IPS DF 4.7 (cell line): ENCODE data around the gene LCN12.

Experiments
- DNase-seq: peaks from one replicate; pipeline ENCODE4 v3.0.0-alpha.2; 2013; ENCODE audit warnings: low spot score; ENCODE audit errors: extremely low read depth

LCN12 gene

GRCh38 chr9:136972743-136973142 lies 20.7 kb downstream of the LCN12 start:
- DNase-seq: no peak

- no peak for DNase-seq
Observed at GRCh38 chr9:136973618-136974617, 21.8 kb downstream of the LCN12 start.

GRCh38 chr9:136974817-136975535 lies 22.9 kb downstream of the LCN12 start:
- no peak for DNase-seq

GRCh38 chr9:136975644-136976043 lies 23.6 kb downstream of the LCN12 start:
- no peak for DNase-seq

- DNase-seq: no peak
Observed at GRCh38 chr9:136977223-136977622, 25.1 kb downstream of the LCN12 start, which contains the start of gene PTGDS. Gene PTGDS (plus strand): TSS chr9:136977504. CDS start chr9:136977579, 75 bp downstream.

- DNase-seq: no peak
Observed at GRCh38 chr9:136977649-136978072, 25.6 kb downstream of the LCN12 start.

GRCh38 chr9:136978073-136978864 lies 26.2 kb downstream of the LCN12 start:
- no peak for DNase-seq

GRCh38 chr9:136978865-136979544 lies 26.9 kb downstream of the LCN12 start:
- DNase-seq: no peak

- no peak for DNase-seq
Observed at GRCh38 chr9:136979769-136980587, 27.9 kb downstream of the LCN12 start.

- no peak for DNase-seq
Observed at GRCh38 chr9:136980669-136981478, 28.8 kb downstream of the LCN12 start.

- DNase-seq: no peak
Observed at GRCh38 chr9:136981588-136982231, 29.6 kb downstream of the LCN12 start.

GRCh38 chr9:136982232-136983051 lies 30.4 kb downstream of the LCN12 start, which contains the start of gene LCNL1:
Gene LCNL1 (plus strand): TSS chr9:136982993. CDS start chr9:136983587, 594 bp downstream.
- no peak for DNase-seq

- DNase-seq: no peak
Observed at GRCh38 chr9:136983167-136983566, 31.1 kb downstream of the LCN12 start.

GRCh38 chr9:136983656-136984314 lies 31.7 kb downstream of the LCN12 start:
- no peak for DNase-seq

- DNase-seq: no peak
Observed at GRCh38 chr9:136984464-136985026, 32.5 kb downstream of the LCN12 start.

GRCh38 chr9:136985027-136985602 lies 33.0 kb downstream of the LCN12 start:
- DNase-seq: no peak
